Measurements from ENCODE around the gene GLB1L. TPM values are rescaled to one million over a fixed set of nuclear protein-coding genes. Genes with fewer than 3 reads are reported as not detected.

Gene GLB1L
- total and polyA plus RNA-seq, 2 of the 8 experiments (the other 6 are each of a cell fraction or from before 2014, with no cell fraction given), result 3.7 to 4.0 TPM

DNA sequence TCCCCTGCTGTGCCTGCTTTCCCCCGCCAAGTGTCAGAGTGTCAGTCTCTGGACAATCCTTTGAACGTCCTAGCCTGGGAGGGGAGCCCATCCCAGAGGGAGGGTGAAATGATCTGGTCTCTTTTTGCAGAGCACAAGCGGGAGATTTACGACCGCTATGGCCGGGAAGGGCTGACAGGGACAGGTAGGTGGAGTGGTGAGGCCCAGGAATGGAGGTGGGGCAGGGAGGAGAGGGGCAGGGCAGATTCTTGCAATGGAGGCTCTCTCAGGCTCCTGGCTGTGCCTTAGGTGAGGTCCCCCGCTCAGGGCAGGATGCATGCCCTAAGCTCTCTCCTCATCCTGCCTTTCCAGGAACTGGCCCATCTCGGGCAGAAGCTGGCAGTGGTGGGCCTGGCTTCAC is 36.3 kb upstream of the GLB1L start:
- Histone ChIP-seq H4K20me1 (replicated peaks in 1 of 2; ENCODE audit: control insufficient read depth in 1 of 2, insufficient read depth in 2 of 2, low read length in 2 of 2) (no peaks in the 10 kb centered on the region), H3K36me3 (ENCODE audit: control insufficient read depth in 2 of 4, insufficient read depth in 4 of 4, low read length in 3 of 4) (peaks cover 0 to 4% (median under 1%) of the 10 kb centered on the region in 4 experiments; a peak in 3 of 8 replicates), H3K14ac (ENCODE audit: insufficient read length) (no peak overlapping the region), H3K56ac (replicated peaks; ENCODE audit: insufficient read length, low read depth, low read length) (no peak overlapping the region), H2BK15ac (ENCODE audit: low read length) (no peak overlapping the region), H4K91ac (replicated peaks; ENCODE audit: insufficient read length, low read length) (no peak overlapping the region), H3K23me2 (ENCODE audit: low read depth, low read length) (peaks cover 8% of the 10 kb centered on the region; the same call in 1 of the 2 replicates), H3K4me3 (ENCODE audit: extremely low read depth in 1 of 4, insufficient read depth in 2 of 4, low read depth in 3 of 4, low read length in 4 of 4) (no peak overlapping the region), H3K18ac (ENCODE audit: extremely low read depth, low read length) (no peak overlapping the region), H3K27me3 (replicated peaks in 1 of 4; ENCODE audit: control insufficient read depth in 3 of 4, extremely low read depth in 1 of 4, insufficient read depth in 3 of 4, low read length in 3 of 4) (no peaks in the 10 kb centered on the region; a peak in 1 of 7 replicates), H3K23ac (ENCODE audit: insufficient read length) (no peak overlapping the region), H3K4me1 (replicated peaks in 1 of 4; ENCODE audit: control insufficient read depth in 3 of 4, insufficient read depth in 4 of 4, low read length in 3 of 4) (peaks cover 9 to 30% (median 19%) of the 10 kb centered on the region in 4 experiments), H2BK20ac (ENCODE audit: low read length) (no peak overlapping the region), H2BK12ac (ENCODE audit: low read depth, low read length) (no peak overlapping the region), H3K4me2 (ENCODE audit: insufficient read depth in 1 of 2, low read depth in 2 of 2, low read length in 2 of 2) (no peak overlapping the region), H2AFZ (ENCODE audit: low read length) (no peak overlapping the region), H2AK5ac (ENCODE audit: low read depth, low read length) (no peak overlapping the region), H2BK5ac (ENCODE audit: low read depth, low read length) (no peak overlapping the region), H3K9ac (replicated peaks in 1 of 4; ENCODE audit: extremely low read depth in 1 of 4, low read depth in 3 of 4, low read length in 3 of 4) (no peak overlapping the region), H3K9me3 (ENCODE audit: insufficient read depth in 2 of 2, low read depth in 1 of 2, low read length in 1 of 2) (no peaks in the 10 kb centered on the region), H3K4ac (replicated peaks; ENCODE audit: insufficient read length, low read depth, low read length) (no peak overlapping the region), H3K79me1 (ENCODE audit: low read depth, low read length) (no peaks in the 10 kb centered on the region; the same call in 1 of the 2 replicates), H4K5ac (ENCODE audit: insufficient read length, low read depth, low read length) (no peak overlapping the region), H2BK120ac (replicated peaks; ENCODE audit: low read depth, low read length) (no peak overlapping the region), H4K8ac (ENCODE audit: extremely low read depth, insufficient read depth, low read length) (peak overlapping the region; percentile 5; the same call in 1 of the 2 replicates), H3K79me2 (ENCODE audit: control insufficient read depth in 1 of 2, insufficient read depth in 2 of 2, low read length in 2 of 2) (no peaks in the 10 kb centered on the region), H3K27ac (ENCODE audit: low read depth, low read length) (no peak overlapping the region)
- DNase-seq (ENCODE audit: low read depth in 1 of 2, low spot score in 2 of 2) (no peak), FAIRE-seq (no peak)
- POLR2A ChIA-PET (ENCODE audit: partially characterized antibody), result interaction anchor here (0.7 to 4.5 kb wide), 5 partner anchors 13 to 70 kb away, joined by 3 to 29 read pairs (median 4); partner anchors contain the start of genes ABCB6, TUBA4A and TUBA4B
- 83% methylated on average over 8 of the region's 8 CpGs; no CpG with 5 or more reads in 1 of the 2 experiments for WGBS, 2 experiments (ENCODE audit: extremely low coverage in 1 of 2, insufficient coverage in 1 of 2, insufficient read length in 1 of 2, insufficient replicate concordance in 2 of 2, low coverage in 1 of 2, low lambda C conversion rate in 2 of 2, missing lambda C conversion rate in 1 of 2)
- CTCF ChIA-PET (ENCODE audit: partially characterized antibody), result interaction anchor here (0.7 to 12.1 kb wide), 6 partner anchors 11 to 279 kb away, joined by 3 to 220 read pairs (median 4); no protein-coding TSS in a partner anchor
- TF ChIP-seq KDM1A (IDR thresholded peaks at IDR 0.05; ENCODE audit: borderline replicate concordance, low read length) (no peak), PHF8 (conservative IDR thresholded peaks at IDR 0.05; ENCODE audit: low read depth, low read length) (no peak), POLR2AphosphoS5 (IDR thresholded peaks at IDR 0.05; ENCODE audit: low read depth, low read length) (no peak), TBP (IDR thresholded peaks at IDR 0.05; ENCODE audit: low read depth, low read length) (no peak), RAD21 (IDR thresholded peaks at IDR 0.05 in 1 of 2, conservative IDR thresholded peaks at IDR 0.05 in 1 of 2; ENCODE audit: low read depth in 2 of 2, low read length in 2 of 2) (no peak), SRF (IDR thresholded peaks at IDR 0.05; ENCODE audit: low read depth, low read length) (no peak), CEBPB (IDR thresholded peaks at IDR 0.05; ENCODE audit: low read depth, low read length) (no peak), HDAC6 (IDR thresholded peaks at IDR 0.05; ENCODE audit: low read depth, low read length) (no peak)
- TF ChIP-seq, protein P1, sequence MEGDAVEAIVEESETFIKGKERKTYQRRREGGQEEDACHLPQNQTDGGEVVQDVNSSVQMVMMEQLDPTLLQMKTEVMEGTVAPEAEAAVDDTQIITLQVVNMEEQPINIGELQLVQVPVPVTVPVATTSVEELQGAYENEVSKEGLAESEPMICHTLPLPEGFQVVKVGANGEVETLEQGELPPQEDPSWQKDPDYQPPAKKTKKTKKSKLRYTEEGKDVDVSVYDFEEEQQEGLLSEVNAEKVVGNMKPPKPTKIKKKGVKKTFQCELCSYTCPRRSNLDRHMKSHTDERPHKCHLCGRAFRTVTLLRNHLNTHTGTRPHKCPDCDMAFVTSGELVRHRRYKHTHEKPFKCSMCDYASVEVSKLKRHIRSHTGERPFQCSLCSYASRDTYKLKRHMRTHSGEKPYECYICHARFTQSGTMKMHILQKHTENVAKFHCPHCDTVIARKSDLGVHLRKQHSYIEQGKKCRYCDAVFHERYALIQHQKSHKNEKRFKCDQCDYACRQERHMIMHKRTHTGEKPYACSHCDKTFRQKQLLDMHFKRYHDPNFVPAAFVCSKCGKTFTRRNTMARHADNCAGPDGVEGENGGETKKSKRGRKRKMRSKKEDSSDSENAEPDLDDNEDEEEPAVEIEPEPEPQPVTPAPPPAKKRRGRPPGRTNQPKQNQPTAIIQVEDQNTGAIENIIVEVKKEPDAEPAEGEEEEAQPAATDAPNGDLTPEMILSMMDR (IDR thresholded peaks at IDR 0.05; ENCODE audit: control extremely low read depth in 1 of 3, insufficient read depth in 1 of 3, low read depth in 1 of 3, low read length in 3 of 3), result no peak
